DND-41 (cell line): ENCODE data around the gene DCAF11.

Experiments
- EZH2 ChIP-seq: IDR thresholded peaks from 3 replicates; pipeline ENCODE4 v1.6.1; 2012; ENCODE audit warnings: borderline replicate concordance, low read depth, mild to moderate bottlenecking, moderate library complexity, low read length, inconsistent platforms; ENCODE audit not compliant: severe bottlenecking
- TF ChIP-seq, protein P1 (sequence below): IDR thresholded peaks from 2 replicates; pipeline ENCODE4 v1.5.1; 2012; ENCODE audit warnings: borderline replicate concordance, low read length, moderate library complexity, mild to moderate bottlenecking; ENCODE audit not compliant: poor library complexity, severe bottlenecking; ENCODE audit errors: extremely low read depth

DNA sequence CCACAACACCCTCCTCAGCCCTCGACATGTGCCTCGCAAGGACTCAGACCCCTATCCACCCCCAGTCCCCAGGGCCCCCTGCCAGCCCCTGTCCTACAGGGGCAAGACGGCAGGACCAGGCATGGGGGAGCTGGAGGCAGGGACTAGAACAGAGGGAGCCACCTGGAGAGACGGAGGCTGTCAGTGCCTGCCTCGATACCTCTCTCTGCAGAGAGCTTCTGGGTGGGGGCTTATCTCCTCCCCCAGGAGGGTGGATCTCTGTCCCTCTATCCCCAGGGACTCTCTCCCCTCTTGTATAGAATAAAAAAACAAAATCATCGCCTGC, 45.2 kb upstream of the DCAF11 start:
- TF ChIP-seq, protein P1, sequence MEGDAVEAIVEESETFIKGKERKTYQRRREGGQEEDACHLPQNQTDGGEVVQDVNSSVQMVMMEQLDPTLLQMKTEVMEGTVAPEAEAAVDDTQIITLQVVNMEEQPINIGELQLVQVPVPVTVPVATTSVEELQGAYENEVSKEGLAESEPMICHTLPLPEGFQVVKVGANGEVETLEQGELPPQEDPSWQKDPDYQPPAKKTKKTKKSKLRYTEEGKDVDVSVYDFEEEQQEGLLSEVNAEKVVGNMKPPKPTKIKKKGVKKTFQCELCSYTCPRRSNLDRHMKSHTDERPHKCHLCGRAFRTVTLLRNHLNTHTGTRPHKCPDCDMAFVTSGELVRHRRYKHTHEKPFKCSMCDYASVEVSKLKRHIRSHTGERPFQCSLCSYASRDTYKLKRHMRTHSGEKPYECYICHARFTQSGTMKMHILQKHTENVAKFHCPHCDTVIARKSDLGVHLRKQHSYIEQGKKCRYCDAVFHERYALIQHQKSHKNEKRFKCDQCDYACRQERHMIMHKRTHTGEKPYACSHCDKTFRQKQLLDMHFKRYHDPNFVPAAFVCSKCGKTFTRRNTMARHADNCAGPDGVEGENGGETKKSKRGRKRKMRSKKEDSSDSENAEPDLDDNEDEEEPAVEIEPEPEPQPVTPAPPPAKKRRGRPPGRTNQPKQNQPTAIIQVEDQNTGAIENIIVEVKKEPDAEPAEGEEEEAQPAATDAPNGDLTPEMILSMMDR: no peak
- no peak for TF ChIP-seq EZH2
